NCI-H2107 treated with DMSO at 0.1 percent for 48 hours (cell line): ENCODE measurements around the gene FAM210A.

Experiments
- DNase-seq: peaks from one replicate; lab custom pipeline; 2025; ENCODE audit not compliant: unreplicated experiment; lab: John Stamatoyannopoulos, UW

Gene FAM210A

DNA sequence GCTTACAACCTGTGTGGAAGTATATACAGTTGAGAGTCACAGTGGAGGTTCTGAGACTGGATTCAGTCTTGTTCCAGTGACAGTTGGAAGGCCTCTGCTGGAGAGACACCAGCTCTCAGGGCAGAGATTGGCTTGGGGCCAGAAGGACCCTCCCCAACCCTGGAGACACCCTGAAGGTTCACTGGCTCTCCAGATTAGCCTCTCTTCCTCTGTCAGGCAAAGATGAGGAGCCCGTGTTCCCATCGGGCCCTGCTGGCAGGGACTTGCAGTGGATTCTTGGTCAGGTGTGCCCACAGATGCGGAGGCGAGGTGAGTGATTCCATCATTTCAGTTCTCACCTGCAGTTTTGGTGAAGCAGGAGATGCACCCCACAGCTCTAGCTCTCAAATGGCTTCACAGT, 78.6 kb downstream of the FAM210A start:
- DNase-seq: no peak

DNA sequence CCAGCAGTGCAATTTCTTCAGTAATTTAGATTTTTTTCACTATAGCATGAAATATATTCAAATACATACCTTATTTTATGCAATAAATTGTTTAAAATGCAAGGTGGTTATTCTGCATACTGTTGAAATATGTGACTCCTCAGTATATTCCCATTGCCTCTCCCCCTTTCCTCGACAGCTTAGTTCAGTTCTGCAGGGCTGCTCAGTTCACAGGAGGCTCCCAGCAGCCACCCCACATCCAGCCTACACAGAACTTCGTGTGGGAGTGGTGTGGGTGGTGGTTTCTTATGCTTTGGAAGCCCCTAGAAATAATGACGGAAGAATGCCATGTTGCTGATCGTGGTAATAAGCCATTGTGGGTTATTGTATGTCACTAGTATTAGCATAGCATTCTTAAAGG, 79.7 kb downstream of the FAM210A start:
- no peak for DNase-seq

DNA sequence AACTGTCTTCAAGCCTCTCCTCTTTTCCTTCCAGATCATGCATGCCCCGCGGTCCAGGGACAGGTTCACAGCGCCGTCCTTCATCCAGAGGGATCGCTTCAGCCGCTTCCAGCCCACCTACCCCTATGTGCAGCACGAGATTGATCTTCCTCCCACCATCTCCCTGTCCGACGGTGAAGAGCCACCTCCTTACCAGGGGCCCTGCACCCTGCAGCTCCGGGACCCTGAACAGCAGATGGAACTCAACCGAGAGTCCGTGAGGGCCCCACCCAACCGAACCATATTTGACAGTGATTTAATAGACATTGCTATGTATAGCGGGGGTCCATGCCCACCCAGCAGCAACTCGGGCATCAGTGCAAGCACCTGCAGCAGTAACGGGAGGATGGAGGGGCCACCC, 81.3 kb downstream of the FAM210A start:
- DNase-seq: no peak

DNA sequence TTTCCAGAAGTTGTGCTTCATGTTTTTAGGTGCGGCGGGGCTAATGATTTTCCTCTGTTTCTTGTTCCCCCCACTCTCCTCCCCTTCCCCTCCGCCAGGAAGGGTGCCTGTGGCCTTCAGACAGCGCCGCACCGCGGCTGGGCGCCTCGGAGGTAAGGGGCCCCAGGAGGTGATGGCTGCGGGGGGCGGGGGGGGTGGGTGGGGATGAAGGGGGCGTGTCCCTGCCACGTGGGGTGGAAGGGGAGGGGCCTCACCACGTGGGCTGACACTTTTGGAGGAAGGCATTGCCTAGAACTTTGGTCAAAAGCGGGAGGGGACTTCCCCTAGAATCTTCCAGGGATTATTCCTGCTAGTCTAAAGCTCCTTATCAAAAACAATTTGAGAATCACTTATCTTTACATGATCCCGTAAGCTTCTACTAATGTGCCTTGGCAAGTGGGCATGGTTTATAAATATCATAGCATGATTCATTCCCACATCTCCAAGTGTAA, 83.1 kb downstream of the FAM210A start:
- no peak for DNase-seq

DNA sequence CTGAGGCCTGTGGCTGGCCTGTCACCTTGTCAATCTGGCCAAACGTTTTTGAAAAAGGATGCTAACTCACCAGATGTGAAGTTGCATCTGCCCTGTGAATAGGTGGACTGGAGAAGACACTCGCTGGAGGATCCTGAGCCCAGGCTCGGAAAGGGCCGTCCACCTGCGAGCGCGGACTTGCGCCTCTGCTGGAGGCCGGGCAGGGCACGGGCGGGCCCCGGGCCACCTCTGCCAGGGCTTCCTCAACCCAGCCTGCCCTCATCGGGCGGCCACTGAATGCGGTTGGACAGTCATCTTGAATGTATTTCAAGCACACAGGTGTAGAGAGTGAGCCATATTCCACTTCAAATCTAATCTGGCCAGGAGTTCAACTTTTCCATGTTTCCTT, 83.9 kb downstream of the FAM210A start:
- DNase-seq: no peak

DNA sequence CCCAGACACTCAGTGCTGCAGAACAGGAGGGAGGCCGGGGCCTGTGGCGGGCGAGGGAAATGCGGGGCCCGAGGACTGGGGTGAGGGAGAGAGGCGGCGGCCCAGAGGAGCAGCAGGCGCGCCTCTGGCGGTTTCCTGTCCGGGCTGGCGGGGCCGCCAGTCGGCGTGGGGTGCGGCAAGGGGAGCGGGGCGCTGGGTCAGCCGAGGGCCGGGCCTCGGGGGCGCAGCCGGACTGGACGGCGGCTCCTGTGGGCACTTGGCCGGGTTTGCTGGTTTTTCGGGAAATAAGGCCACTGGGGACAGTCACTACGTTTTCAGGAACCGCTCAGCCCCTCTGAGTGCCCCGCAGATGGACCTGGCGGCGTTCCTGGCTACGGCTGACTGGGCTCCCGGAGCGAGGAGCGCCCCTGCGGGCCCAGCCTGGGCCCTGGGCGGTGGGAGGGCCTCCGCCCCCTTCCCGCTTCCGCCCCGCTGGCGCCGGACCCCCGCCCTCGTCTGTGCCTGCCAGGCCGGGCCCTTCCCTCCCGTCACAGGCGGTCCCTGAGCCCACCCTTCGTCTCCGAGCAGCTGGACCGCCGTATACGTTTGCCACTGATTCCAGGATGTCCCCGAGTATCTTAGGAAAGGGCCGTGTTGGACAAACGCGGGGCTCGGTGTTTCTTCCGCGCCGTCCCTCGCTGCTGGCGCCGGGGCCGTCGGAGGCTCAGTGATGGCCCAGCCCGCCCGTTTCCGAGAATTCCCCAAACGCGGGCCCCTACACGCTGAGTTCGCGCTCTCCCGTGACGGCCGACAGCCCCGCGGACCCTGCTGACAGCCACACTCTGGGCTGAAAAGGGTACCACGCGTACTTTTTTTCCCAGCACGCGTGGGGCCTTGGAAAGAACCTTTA, 84.6 kb downstream of the FAM210A start:
- no peak for DNase-seq

DNA sequence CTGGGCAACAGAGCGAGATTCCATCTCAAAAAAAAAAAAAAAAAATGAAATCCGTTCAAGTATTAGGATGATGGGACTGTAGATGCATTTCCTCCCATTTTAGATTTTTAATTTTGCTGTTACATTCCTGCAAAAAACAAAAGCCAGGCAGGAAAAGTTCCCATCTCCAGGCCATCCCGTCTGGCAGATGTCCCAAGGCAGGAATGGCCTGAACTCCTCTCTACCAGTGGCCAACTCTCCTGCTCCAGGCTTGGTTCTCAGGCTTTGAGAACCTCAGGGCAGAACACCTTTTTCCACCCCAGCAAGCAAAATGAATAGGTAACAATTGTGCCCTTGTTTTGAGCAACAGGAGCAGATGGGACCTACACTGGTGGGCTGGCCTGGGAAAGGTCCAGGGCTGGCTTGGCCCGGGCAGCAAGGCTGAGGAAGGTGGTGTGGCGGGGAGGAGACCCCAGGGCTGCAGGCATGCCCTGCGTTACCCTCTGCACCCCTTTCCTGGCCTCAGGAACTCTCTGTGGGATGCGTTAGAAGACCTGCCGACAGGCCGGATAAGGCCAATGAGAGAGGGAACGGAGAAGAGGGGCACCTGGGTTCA, 86.0 kb downstream of the FAM210A start:
- no peak for DNase-seq

DNA sequence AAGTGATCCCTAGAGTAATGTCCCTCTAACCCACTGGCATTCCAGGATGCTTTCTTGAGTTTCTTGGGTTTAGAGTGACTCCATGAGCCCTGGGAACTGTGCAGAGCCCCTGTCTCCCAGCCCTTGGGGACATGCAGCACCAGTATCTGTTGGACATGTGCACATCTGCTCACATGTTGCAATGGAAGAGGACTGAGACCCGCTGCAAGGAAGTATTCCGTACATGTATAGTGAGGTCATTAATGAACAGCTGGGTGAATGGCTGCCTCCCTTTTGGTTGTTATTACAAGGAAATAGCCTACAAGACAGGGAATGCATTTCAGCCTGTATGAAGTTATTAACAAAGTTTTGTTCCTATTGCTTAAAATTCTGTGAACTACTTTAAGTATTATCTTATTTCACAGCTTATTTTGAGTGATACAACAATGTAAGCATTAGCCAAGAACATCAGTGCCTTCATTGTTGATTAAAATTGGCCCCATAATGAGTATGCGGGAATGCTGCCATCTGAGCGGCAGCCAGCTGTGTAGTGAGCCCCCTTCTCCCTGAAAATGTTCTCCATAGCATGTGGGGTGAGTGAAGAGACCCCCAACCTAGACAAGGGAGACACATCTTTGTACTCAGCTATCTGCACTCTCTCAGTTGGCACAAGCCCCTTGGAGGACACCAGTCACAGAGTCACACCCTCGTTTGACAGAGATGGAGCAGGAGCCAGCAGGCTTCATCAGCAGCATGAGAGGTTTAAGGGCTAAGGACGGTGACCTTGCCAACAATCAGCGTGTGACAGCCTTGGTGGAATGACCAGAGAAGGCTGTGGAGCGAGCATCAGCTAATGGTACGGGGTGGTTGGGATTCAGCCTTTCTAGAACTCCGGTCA, 87.4 kb downstream of the FAM210A start:
- no peak for DNase-seq

DNA sequence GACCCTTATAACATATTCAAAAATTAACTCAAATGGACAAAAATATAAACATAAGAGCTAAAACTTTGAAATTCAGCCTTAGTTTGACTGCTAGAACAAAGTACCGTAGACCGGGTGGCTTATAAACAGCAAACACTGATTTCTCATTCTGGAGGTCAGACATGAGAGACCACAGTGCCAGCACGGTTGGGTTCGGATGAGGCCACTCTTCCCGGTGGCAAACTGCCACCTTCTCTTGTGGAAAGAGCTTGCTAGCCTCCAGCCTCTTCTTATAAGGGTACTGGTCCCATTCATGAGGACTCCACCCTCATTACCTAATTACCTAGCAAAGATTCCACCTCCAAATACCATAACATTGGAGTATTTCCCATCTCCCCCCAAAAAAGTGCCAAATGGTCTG, 91.3 kb downstream of the FAM210A start:
- no peak for DNase-seq

DNA sequence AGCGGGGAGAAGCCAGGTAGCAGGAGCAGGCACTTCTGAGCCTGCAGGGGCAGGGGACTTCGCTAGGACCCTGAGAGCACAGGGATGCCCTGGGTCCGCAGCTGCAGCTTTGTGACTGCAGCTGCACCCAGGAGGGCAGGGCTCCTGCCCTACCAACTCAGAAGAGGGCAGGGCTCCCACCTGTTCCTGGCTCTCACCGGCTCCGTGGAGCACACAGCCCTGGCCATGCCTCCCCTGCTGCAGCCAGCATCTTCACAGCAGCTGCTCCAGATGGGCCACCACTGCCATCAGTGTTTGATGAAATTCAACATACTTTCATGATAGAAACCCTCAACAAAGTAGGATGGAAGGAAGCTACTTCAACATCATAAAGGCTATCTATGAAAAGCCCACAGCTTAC, 92.7 kb downstream of the FAM210A start:
- no peak for DNase-seq

DNA sequence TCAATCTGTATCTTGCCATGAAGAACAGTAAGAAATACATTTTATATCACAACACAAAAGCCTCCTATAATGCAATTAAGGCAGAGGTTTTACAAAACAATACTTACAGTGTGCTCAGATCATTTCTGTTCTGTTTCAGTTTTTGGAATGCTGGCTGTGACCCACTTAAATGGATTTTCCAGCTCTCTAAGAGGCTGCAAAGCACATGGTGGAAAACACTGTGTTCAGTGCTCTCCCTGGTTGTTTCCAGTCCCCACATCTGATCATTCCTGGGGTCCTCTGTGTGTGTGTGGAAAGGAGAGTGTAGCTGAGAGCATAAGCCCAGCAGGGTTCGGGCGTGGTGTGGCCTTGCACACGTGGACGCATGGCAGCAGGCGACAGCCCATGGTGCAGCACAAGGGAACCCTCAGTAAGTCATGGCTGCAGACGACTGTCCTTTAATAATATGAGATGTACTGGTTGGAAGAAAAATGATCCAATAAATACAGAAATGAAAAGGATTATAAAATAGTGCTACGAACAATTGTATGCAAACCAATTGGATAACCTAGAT, 95.6 kb downstream of the FAM210A start:
- DNase-seq: no peak

DNA sequence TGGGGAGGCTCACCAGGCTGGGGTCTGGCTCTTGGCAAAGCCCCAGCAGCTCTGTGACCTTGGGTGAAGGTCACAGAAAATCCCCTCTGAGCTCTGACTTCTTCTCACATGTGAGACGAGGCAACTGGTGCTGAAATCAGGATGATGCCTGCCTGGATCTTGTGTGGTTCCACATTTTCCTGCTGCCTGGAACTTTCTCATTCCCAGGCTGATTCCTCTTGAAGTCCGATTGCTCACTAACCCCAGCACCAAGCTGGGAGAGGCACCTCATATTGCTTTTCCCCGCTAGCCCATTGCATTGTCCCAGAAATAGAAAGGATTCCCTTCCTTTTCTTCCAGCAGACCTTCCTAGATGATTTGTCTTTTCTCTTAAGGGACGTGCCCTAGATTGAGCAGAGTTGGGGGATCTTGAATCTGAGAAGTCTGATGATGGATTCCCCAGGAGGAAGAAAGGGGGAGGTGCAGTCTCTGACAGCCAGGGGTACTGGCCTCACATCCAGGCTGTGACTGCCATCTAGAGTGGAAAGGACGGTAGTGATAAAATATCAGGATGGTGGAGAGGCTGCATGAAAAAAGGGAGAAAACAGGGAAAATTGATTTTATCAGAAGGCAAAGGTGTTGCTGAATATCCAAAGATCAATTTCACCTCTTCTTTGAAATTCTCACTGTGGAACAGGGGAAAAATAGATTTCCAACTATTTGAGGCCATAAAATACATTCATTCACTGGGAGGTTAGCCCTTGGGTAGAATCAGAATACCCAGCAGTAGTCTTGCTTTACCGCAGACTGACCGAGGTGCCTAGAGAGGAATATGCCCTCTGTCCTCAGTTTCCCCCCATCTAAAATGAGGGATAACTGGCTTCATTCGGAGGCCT, 96.3 kb downstream of the FAM210A start:
- DNase-seq: peak; percentile 9

DNA sequence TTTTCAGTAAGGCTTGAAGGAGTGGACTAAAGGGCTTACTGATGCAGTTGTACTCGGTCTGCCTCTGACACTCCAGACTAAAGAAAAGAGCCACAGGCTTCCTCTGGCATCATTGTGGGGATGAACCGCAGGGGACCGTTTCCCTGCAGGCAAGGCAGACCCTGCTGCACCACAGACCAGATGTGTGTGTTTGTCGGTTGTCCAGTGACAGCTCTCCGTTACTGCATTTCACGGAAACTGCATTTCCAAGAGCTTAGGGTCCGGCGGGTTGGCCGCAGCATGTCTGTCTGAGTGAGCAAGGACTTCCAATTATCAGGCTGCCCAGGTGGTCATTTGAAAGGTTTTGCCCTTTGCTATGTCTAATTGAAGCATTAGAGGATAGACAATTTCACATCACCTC, 98.1 kb downstream of the FAM210A start:
- DNase-seq: no peak

DNA sequence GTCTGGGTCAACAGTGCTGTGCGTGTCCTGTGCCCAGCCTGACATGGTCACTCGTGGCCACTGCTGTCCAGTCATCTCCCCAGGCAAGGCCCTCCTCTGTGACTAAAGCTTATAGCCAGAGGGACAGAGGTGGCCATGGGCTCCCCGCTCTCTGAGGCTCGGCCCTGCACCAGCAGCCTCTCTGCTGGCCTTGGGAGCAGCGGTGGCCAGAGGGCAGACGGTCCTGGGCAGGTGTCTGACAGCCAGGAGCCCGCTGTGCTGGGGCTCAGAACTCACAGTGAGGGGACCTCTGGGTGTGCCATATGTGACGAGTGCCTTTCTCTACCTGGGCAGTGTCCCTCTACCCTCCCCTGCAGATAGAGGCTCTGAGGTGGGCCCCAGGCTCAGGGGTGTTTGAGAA, 98.7 kb downstream of the FAM210A start:
- DNase-seq: no peak

DNA sequence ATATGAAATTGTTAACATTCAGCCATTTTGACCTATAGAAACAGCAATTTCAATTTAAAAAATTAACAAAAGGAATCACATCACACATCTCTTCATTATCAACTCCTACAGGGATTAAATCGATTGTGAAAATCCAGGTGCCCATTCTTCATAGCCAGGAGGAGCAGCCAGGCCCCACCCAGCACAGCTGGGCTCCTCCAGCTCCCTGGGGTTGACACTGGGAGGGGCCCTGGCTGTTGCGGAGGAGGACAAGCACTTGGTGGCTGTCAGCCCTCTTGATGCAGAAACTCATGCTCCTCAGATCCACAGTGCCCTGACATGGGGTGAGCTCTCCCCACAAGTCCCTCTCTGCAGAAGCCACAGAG, 99.8 kb downstream of the FAM210A start:
- DNase-seq: no peak

DNA sequence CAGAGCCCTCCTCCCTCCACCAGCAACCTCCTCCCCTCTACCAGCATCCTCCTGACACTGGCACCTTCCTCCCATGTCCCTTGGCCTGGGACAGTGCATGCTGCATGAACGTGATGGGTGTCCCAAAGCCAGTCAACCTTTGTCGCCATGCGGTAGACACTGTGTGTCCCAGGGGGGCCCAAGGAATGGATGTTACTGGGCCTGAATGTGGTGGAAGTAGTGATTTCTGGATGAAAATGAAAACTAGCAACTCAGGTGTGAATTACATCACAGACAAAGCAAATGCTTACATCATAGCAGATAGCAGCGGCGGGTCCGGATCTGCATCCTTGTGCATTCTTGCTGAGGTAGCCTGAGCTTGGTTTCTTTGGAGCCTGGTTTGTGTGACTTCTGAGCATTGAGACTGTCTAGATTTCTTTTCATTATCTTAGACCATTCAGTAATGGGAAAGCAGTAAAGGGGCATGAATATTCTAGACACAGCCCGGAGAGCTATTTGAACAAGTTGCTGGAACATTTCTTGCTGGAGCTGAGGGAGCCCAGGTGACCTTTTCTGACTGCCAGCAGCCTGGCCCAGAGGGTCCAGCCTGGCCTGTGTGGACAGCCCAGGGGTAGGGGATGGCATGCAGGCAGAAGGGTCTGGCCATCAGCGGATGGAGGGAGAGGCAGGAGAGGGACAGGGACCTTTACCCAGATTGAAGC, 100.4 kb downstream of the FAM210A start:
- DNase-seq: no peak

DNA sequence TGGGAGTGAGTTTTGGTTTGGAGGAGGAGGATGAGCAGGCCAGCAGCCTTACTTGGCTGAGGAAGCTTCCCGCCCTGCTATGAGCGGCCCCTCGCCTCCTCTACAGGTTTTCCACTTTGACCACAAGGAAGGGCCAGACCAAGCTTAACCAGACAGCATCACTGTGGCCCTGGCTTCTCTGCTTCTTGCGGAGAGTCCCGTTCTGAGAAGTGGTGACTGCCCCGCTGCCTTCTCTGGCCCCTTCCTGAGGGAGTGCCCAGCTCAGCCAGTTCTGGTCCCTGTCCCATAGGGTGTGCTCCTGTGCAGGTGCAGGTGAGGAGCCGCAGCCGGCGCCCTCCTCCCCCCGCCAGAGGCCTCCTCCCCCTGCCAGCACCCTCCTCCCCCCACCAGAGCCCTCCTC, 101.0 kb downstream of the FAM210A start:
- no peak for DNase-seq

DNA sequence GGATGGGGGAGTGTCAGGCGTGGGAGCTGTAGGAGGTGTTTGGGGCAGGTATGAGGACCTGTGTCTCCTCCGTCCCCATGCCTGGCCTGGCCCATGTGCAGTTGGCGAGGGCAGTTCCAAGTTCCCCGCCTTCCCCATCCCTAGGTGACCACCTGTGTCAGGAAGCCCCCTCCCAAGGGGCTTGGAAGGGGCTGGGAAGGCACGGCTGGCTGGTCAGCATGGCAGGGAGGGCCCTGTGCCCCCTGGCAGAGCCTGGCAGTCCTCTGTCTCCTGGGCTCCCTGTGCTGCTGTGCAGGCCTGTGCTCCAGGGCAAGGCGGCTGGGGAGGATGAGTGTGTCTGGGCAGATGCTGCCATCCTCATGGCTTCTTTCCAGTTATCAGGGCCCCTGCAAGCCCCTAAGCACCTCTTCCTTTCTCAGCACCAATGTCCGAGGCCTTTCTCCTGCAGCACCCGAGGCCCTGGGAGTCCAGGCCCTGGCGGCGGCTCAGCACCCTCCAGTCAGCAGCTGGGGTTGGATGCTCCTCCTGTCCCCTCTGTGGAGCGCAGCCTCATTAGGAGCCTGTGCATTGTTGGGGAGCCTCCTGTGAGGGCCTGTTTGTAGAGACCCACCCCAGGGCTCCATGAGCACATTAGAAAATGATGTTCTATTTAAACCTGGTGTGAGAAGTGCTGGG, 101.7 kb downstream of the FAM210A start:
- DNase-seq: no peak

DNA sequence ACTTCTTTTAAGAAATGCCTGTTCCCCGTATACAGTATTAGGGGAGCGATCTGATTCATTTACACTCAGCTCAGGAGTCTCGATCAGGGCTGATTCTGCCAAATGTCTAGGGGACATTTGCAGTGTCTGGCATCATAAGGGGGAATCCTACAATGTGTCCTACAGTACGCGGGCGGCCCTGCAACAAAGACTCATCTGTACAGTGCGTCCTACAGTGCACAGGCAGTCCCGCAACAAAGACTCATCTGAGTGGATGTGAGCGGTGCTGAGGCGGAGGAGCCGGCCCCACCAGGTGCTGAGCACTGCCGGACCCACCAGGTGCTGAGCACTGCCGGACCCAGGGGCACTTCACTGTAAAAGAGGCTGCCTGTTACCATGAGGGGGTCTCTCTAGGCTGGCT, 102.5 kb downstream of the FAM210A start:
- no peak for DNase-seq
